SH-SY5Y (cell line): ENCODE results near the gene CEP350.

Source experiments
- GATA2 ChIP-seq: IDR thresholded peaks from 2 replicates; pipeline ENCODE4 v1.6.1; 2011; ENCODE audit warnings: mild to moderate bottlenecking, low read depth, low read length
- GATA3 ChIP-seq: IDR thresholded peaks from 2 replicates; pipeline ENCODE4 v1.6.1; 2011; ENCODE audit warnings: low read depth, mild to moderate bottlenecking, low read length, moderate library complexity

CEP350 gene

GRCh38 chr1:180053594-180054567 lies 99.3 kb downstream of the CEP350 start:
- TF ChIP-seq GATA3 (no peak), GATA2 (no peak)

GRCh38 chr1:180057883-180058396 lies 103.3 kb downstream of the CEP350 start:
- TF ChIP-seq GATA2 = no peak
- no peak for TF ChIP-seq GATA3

- TF ChIP-seq GATA2 (no peak), GATA3 (no peak)
These were observed 106.4 kb downstream of the CEP350 start for GRCh38 chr1:180061019-180061418.

GRCh38 chr1:180062452-180062971 lies 107.9 kb downstream of the CEP350 start:
- TF ChIP-seq GATA2 = no peak
- TF ChIP-seq GATA3 = no peak

GRCh38 chr1:180065408-180065807 lies 110.8 kb downstream of the CEP350 start:
- TF ChIP-seq GATA3 = no peak
- no peak for TF ChIP-seq GATA2

- no peak for TF ChIP-seq GATA3
- no peak for TF ChIP-seq GATA2
These were observed 111.5 kb downstream of the CEP350 start for GRCh38 chr1:180066150-180066549.

GRCh38 chr1:180070286-180070685 lies 115.7 kb downstream of the CEP350 start:
- no peak for TF ChIP-seq GATA2
- TF ChIP-seq GATA3 = no peak

GRCh38 chr1:180071759-180072158 lies 117.1 kb downstream of the CEP350 start:
- no peak for TF ChIP-seq GATA3
- TF ChIP-seq GATA2 = no peak

GRCh38 chr1:180080439-180080838 lies 125.8 kb downstream of the CEP350 start:
- TF ChIP-seq GATA2 (no peak), GATA3 (no peak)

GRCh38 chr1:180081474-180081873 lies 126.9 kb downstream of the CEP350 start:
- TF ChIP-seq GATA3 = no peak
- TF ChIP-seq GATA2 = no peak

GRCh38 chr1:180083164-180083563 lies 128.6 kb downstream of the CEP350 start:
- TF ChIP-seq GATA2 = no peak
- TF ChIP-seq GATA3 = no peak

- TF ChIP-seq GATA3 (no peak), GATA2 (no peak)
These were observed 130.3 kb downstream of the CEP350 start for GRCh38 chr1:180084867-180085266.

GRCh38 chr1:180085331-180085730 lies 130.7 kb downstream of the CEP350 start:
- no peak for TF ChIP-seq GATA3
- TF ChIP-seq GATA2 = no peak

- TF ChIP-seq GATA3 (no peak), GATA2 (no peak)
These were observed 138.5 kb downstream of the CEP350 start for GRCh38 chr1:180092931-180093650.

- no peak for TF ChIP-seq GATA2
These were observed 140.2 kb downstream of the CEP350 start for GRCh38 chr1:180094705-180095295.
